ENCODE measurements around the gene CELSR1.

DNA sequence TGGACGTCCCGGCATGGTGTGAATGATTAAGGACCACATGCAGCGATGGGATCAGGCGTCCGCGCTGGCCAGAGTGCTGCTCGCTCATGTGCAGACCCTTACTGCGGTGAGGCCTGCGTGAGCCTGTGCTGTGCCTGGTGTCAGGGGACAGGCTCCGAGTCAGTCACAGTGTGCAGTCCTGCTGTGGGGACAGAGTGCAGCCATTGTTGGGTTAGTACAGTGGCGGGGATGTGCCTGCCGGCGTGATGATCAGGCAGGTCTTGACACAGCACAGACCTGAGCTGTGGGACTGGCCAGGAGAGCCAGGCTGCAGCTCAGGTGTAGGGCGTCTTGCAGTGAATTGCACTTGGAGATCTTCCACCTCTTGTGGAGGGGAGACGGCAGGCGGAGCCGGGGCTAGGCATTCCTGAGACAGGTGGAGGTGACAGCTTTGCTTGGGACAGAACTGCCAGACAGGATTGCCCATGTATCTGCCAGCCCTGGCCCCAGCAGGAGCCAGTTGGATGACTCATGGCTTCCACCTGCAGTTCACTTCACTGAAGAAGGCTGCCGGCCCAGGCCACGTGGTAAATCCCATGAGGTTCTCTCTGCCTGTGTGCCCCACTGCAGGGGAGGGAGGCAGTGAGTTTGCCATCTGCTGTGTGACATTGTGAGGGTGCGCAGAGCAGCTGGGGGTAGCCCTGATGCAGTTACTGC, 184.6 kb downstream of the CELSR1 start:
- TF ChIP-seq, protein P1, sequence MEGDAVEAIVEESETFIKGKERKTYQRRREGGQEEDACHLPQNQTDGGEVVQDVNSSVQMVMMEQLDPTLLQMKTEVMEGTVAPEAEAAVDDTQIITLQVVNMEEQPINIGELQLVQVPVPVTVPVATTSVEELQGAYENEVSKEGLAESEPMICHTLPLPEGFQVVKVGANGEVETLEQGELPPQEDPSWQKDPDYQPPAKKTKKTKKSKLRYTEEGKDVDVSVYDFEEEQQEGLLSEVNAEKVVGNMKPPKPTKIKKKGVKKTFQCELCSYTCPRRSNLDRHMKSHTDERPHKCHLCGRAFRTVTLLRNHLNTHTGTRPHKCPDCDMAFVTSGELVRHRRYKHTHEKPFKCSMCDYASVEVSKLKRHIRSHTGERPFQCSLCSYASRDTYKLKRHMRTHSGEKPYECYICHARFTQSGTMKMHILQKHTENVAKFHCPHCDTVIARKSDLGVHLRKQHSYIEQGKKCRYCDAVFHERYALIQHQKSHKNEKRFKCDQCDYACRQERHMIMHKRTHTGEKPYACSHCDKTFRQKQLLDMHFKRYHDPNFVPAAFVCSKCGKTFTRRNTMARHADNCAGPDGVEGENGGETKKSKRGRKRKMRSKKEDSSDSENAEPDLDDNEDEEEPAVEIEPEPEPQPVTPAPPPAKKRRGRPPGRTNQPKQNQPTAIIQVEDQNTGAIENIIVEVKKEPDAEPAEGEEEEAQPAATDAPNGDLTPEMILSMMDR (conservative IDR thresholded peaks at IDR 0.05; ENCODE audit: low read depth, low read length): no peak
- TF ChIP-seq EZH2 (IDR thresholded peaks at IDR 0.05; ENCODE audit: low read length, unreplicated experiment): no peak
- TF ChIP-seq EZH2phosphoT487 (IDR thresholded peaks at IDR 0.05; ENCODE audit: borderline replicate concordance, low read length): no peak

Measured in PC-3 (cell line).